ENCODE data around the gene DCLK3.

DCLK3 gene

GRCh38 chr3:36769926-36770325 lies 5.6 kb upstream of the DCLK3 start:
- no peak for DNase-seq (ENCODE audit: low spot score)

DNA sequence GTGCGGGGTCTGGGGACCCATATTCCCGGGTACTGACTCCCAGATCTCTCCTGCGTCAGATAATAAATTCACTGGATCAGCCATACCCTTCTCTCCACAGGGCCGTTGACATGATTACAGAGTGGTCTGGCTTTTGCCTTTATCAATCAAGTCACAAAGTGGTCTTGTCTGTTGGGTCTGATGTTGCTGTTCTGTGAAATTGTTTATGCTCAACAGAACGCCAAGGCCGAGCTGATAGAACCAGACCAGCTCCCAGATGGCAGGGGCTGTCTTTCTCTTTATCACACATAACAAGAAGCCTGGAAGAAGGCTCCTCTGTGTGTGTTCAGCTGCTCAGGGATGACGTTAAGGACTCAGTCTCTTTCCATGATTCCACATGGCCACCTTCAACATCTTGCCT lies 751 bp upstream of the DCLK3 start:
- DNase-seq (ENCODE audit: low spot score): no peak

DNA sequence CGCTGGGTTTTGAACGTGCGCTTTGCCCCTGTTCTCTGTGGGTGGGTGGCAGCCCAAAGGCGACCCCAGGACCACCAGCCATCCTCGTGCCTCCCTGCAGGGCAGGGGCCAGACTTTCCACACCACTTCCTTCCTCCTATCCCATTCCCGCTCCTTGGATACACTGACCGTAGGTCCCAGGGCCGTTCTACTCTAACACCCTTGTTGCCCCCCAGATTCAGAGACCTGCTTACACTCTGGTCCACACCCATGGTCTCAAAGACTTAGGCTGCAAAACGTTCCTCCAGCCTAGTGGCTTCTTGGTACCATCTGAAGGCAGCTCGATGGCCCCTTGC lies 318 bp upstream of the DCLK3 start:
- no peak for DNase-seq (ENCODE audit: low spot score)

- DNase-seq (ENCODE audit: low spot score): no peak
These were observed 1.2 kb downstream of the DCLK3 start for GRCh38 chr3:36762918-36763849.

- no peak for DNase-seq (ENCODE audit: low spot score)
These were observed 2.6 kb downstream of the DCLK3 start for GRCh38 chr3:36761779-36762178.

DNA sequence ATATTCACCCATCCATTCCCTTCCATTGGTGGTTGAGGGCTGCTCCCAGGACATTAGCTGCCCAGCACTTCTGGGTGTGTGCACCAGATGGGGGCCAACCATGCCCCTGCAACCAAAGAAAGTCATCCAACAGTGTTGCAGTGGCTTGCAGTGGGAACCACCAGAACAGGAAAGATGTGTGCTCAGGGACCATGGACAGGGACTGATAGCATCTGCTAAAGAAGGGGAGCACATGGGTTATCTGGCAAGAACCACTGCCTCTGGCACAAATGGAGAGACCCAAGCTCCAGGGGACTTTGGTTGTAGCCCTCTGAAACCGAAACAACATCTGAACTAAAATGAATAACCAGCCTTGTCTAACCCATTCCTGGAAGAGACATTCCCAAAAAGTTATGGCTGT lies 8.1 kb downstream of the DCLK3 start:
- no peak for DNase-seq (ENCODE audit: low spot score)

GRCh38 chr3:36751326-36751725 lies 13.0 kb downstream of the DCLK3 start:
- DNase-seq (ENCODE audit: low spot score): no peak

DNA sequence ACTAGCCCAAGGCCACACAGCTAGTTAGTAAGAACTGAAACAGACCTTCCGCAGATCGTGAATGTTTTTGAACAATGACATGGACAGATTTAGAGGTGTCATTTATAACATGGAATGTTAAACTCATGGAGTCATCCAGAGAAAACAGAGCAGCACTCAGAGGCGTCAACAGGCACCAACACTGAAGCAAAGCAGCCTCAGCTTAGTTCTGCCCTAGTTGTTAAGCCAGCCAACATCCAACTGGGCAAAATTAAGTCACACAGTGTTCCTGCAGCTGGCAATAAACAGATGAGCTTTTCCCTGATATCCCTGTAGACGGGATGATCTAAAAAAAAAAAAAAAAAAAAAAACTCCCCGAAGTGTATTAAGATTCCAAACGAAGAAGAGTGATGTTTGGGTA lies 13.6 kb downstream of the DCLK3 start:
- DNase-seq (ENCODE audit: low spot score): no peak

DNA sequence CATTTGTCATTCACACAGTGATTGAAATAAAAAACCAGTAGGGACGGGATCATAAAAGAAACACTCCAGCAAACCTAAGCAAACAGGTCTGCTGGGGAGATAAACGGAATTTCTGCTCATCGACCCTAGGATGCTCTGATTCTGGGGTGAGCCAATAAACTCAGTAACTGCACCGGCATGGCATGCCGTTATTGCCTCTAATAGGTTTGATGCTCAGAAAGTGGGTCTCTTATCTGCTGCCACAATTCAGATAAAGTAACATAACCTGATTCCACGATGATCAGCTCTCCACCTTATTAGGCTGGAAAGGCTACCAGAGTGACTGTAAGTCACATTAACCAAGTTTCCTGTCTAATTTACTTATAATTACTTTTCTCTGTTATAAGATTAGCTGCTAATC lies 19.6 kb downstream of the DCLK3 start:
- DNase-seq (ENCODE audit: low spot score): no peak

- DNase-seq (ENCODE audit: low spot score): no peak
These were observed 20.5 kb downstream of the DCLK3 start for GRCh38 chr3:36743826-36744225.

GRCh38 chr3:36741285-36741684 lies 23.1 kb downstream of the DCLK3 start:
- DNase-seq (ENCODE audit: low spot score): no peak

- DNase-seq (ENCODE audit: low spot score): no peak
These were observed 23.6 kb downstream of the DCLK3 start for GRCh38 chr3:36740787-36741186.

DNA sequence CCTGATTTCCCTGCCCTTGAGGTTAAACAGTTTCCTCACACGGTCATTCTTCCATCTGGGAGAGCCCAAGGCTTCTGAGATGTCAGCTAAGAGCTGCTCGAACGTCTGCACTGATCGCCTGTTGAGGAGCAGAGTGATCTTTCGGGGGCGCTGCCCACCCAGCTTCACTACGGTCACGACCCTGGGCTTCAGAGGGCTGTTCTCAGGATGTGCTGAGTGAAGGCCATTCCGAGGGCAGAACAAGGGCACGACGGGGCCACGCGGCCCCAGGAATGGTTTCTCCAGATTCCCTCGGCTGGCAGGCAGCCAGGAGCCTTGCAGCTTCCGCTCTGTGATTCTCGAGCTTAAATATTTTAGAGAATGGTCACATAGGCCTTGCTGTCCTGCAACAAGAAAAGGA lies 25.7 kb downstream of the DCLK3 start:
- no peak for DNase-seq (ENCODE audit: low spot score)

- DNase-seq (ENCODE audit: low spot score): no peak
These were observed 28.1 kb downstream of the DCLK3 start for GRCh38 chr3:36736301-36736700.

DNA sequence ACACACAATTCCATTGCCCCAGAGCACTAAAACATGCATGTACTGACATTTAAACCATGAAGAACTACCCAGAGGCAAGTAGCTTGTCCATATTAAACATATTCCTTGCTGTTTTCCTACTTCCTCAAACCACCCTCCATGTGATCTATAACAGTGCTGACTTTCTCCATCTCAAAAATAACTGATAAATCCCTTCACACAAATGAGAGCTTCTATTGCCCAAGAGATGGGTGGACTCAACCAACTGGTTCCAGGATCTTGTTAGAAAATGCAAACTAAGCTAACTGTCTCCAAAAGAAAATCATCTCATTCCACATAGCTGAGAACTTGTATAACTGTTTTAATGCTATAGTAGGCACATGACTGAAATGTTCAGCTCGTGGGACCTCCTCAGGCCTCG lies 29.6 kb downstream of the DCLK3 start:
- DNase-seq (ENCODE audit: low spot score): no peak

DNA sequence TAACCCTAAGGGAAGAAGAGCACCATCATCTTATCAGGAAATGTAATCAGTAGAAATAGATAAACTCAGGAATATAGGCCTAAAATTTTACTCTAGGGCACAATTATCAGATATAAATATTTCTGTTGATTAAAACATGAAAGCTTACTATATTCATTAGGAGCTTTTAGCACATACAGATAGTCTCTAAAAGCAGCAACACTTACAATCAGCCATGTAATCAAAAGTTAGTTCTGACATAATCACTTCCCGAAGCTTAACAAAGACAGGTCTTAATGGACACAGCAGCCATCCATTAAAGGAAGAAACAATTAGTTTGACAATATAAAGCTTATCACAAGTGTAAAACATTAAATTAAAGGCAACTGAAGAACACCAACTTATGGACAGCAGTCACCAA lies 30.6 kb downstream of the DCLK3 start:
- DNase-seq (ENCODE audit: low spot score): no peak

DNA sequence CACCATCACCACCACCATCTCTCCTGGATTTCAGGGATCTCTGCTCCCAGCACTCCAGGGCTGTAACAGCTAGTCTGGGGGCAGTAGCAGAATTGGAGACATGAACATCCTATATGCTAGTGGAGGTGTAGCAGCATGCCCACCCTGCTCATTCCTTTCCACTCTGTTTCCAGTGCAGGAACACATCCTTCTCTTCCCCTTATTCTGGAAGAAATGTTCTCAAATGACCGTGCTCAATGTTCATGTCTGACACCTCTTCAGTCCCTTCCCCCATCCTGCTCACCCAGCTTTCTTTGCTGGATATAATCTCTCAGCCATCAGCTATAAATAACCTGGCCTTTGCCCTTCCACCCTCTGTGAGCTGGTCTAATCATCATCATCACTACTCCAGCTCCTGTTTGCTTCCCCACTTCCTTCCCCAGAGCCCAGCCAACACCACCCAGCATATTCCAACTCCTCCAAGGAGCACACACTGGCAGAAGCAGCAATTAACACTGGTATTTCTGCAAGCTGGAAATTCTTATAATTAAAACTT lies 31.1 kb downstream of the DCLK3 start:
- no peak for DNase-seq (ENCODE audit: low spot score)

GRCh38 chr3:36730966-36731365 lies 33.4 kb downstream of the DCLK3 start:
- no peak for DNase-seq (ENCODE audit: low spot score)

DNA sequence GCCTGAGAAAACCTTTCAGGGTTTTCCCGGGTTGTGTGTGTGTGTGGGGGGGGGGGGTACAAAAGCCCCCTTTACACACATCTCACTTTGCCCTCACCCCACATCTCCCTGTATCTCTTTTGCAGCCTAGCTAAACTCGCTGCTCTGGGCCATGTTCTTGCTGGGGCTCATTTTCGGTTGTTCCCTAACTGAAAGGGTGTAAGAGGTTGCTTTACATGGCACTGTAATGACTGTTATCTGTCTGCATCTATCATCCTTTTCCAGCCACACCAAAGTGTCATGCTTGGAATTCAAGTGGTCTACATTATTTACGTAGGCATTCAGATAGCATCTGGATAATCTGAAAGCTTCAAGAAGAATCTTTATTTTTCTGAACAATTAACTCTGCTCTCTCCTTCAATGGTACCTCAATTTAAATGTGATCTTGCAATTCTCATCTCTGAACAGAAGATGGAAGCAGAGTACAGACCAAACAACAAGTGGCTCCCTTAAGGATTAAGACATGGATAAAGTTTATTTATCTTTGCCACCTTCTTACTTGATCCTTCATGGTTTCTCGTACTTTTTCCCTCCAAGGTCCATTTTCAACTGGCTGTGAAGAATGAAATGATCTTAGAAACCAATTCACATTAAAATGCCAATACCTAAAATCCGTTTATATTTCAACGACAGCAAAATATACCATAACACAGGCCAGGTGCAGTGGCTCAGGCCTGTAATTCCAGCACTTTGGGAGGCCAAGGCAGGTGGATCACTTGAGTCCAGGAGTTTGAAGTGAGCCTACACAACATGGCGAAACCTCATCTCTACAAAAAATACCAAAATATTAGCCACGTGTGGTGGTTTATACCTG lies 34.9 kb downstream of the DCLK3 start:
- DNase-seq (ENCODE audit: low spot score): no peak

GRCh38 chr3:36714343-36715086 lies 49.8 kb downstream of the DCLK3 start:
- DNase-seq (ENCODE audit: low spot score): no peak

DNA sequence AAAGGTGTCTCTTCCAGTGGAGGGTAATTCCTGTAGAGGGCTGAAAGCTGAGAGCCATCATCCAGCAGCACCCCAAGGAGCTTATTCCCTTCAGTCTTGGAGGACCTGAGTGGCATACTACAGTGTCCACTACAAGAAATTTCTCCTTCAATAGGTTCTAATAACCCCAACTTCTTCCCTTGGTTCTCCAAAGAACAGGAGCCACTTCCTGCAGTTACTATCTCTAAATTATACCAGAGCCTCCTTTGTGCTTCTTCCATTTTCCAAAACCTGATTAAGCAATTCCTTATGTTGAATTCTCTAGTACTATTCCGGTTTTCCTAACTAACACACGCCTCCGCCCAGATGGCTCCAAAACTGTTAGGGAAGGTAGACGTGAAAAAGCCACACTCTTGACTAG lies 50.4 kb downstream of the DCLK3 start:
- DNase-seq (ENCODE audit: low spot score): no peak

DNA sequence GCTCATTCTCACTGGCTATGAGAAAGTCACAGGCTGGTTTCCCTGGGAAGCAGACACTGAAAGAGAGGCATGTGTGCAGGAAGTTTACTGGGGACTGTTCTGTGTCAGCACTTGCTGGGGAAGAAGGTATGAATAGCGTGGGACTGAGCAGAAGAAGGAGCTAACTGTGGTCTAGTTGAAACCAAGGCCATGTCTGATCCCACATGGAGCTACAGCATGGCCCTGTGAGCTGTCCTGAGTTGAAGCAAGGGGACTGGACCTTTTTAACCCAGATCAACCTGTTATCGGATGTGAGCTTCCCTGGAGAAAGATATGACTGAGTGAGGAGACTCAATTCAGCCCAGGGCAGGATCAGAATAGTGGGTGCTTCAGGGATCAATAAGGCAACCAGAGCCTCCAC lies 53.7 kb downstream of the DCLK3 start:
- DNase-seq (ENCODE audit: low spot score): no peak
